HEK293T (cell line): ENCODE data around the gene SELENOF.

ENCODE experiments used
- BHLHE40 ChIP-seq: fragments of 450-650 bp; IDR thresholded peaks from 2 replicates; pipeline ENCODE4 v1.6.1; 2016; ENCODE audit warnings: mild to moderate bottlenecking, moderate library complexity, borderline replicate concordance
- ELF4 ChIP-seq: fragments of 450-650 bp; IDR thresholded peaks from 2 replicates; pipeline ENCODE4 v1.6.1; 2017; ENCODE audit warnings: antibody characterized with exemption
- NFRKB ChIP-seq: fragments of 450-650 bp; IDR thresholded peaks from 2 replicates; pipeline ENCODE4 v1.6.1; 2016; ENCODE audit warnings: mild to moderate bottlenecking, moderate library complexity
- TARDBP ChIP-seq: fragments of 450-650 bp; IDR thresholded peaks from 2 replicates; pipeline ENCODE4 v1.6.1; 2016
- ZNF384 ChIP-seq: fragments of 450-650 bp; IDR thresholded peaks from 2 replicates; pipeline ENCODE4 v1.6.1; 2016

GRCh38 chr1:86957221-86957620 lies 43.3 kb upstream of the SELENOF start:
- TF ChIP-seq NFRKB, result no peak
- no peak for TF ChIP-seq ELF4
- no peak for TF ChIP-seq BHLHE40
- TF ChIP-seq TARDBP, result no peak
- no peak for TF ChIP-seq ZNF384
